IMR-90 (cell line): ENCODE data around the gene CACNA1F. TPM values are rescaled to one million over a fixed set of nuclear protein-coding genes. Genes with fewer than 3 reads are reported as not detected.

Experiments used
- ATAC-seq: fragments of 200-7000 bp; cut with Tn5 transposase; 2 replicates; pipeline ENCODE4 v1.9.1; 2020; ENCODE audit warnings: low read depth, mild to moderate bottlenecking, moderate library complexity
- BruUV-seq: library from RNA; stranded (reverse); fragments of 400-500 nt; replicated peaks from 2 replicates; lab custom pipeline; 2021; lab: Mats Ljungman, UMichigan
- CTCF ChIA-PET: fragments of 300-600 bp; formaldehyde crosslinking; extraction: SDS; loops from one replicate; lab custom pipeline; 2021; ENCODE audit warnings: antibody characterized with exemption; lab: Yijun Ruan, JAX
- POLR2A ChIA-PET: fragments of 300-600 bp; sonication (Branson Sonifier 250); formaldehyde crosslinking; loops from one replicate; lab custom pipeline; 2022; ENCODE audit warnings: antibody characterized with exemption; ENCODE audit not compliant: unreplicated experiment; lab: Charles Lee
- DNase-seq: peaks from one replicate; pipeline ENCODE4 v3.0.0; 2013
- H2AFZ ChIP-seq: replicated peaks from 2 replicates; pipeline ENCODE3; 2013; ENCODE audit warnings: low read length, mild to moderate bottlenecking; ENCODE audit not compliant: poor library complexity
- H2AK5ac ChIP-seq: 2 replicates; pipeline ENCODE4 v1.6.1; 2013; ENCODE audit warnings: low read depth, low read length, inconsistent platforms
- H2AK9ac ChIP-seq: replicated peaks from 2 replicates; pipeline ENCODE3; 2013; ENCODE audit warnings: mild to moderate bottlenecking, low read depth, low read length, moderate library complexity; ENCODE audit not compliant: poor library complexity
- H2BK120ac ChIP-seq: 2 replicates; pipeline ENCODE4 v1.6.1; 2013; ENCODE audit warnings: low read depth, low read length, inconsistent platforms
- H2BK15ac ChIP-seq: 3 replicates; pipeline ENCODE4 v1.6.1; 2013; ENCODE audit warnings: low read depth, low read length, inconsistent platforms
- H2BK20ac ChIP-seq: 2 replicates; pipeline ENCODE4 v1.6.1; 2013; ENCODE audit warnings: low read depth, mild to moderate bottlenecking, inconsistent platforms, low read length, moderate library complexity
- H2BK5ac ChIP-seq: 2 replicates; pipeline ENCODE4 v1.6.1; 2013; ENCODE audit warnings: mild to moderate bottlenecking, low read depth, low read length, inconsistent platforms; ENCODE audit not compliant: poor library complexity, severe bottlenecking
- H3K14ac ChIP-seq: replicated peaks from 2 replicates; pipeline ENCODE4 v1.6.1; 2013; ENCODE audit warnings: low read depth, low read length, inconsistent platforms
- H3K18ac ChIP-seq: 2 replicates; pipeline ENCODE4 v1.6.1; 2013; ENCODE audit warnings: low read depth, low read length, control low read depth
- H3K23ac ChIP-seq: 2 replicates; pipeline ENCODE4 v1.6.1; 2013; ENCODE audit warnings: low read depth, low read length, inconsistent platforms
- H3K27ac ChIP-seq: 2 replicates; pipeline ENCODE4 v1.5.1; 2013; ENCODE audit warnings: mild to moderate bottlenecking, control low read depth, low read length; ENCODE audit not compliant: insufficient read depth
- H3K27me3 ChIP-seq: 2 replicates; pipeline ENCODE4 v1.6.1; 2013; ENCODE audit warnings: low read length; ENCODE audit not compliant: control insufficient read depth, insufficient read depth
- H3K36me3 ChIP-seq: 2 replicates; pipeline ENCODE4 v1.6.1; 2013; ENCODE audit warnings: low read length, mixed read lengths; ENCODE audit not compliant: control insufficient read depth, insufficient read depth
- H3K4ac ChIP-seq: 2 replicates; pipeline ENCODE4 v1.6.1; 2013; ENCODE audit warnings: low read depth, low read length, inconsistent platforms
- H3K4me1 ChIP-seq: 2 replicates; pipeline ENCODE4 v1.6.1; 2013; ENCODE audit warnings: low read length, mixed read lengths; ENCODE audit not compliant: control insufficient read depth, insufficient read depth
- H3K4me2 ChIP-seq: 2 replicates; pipeline ENCODE4 v1.6.1; 2013; ENCODE audit warnings: low read depth, mild to moderate bottlenecking, control low read depth, low read length, moderate library complexity
- H3K4me3 ChIP-seq: 2 replicates; pipeline ENCODE4 v1.5.1; 2013; ENCODE audit warnings: low read depth, mild to moderate bottlenecking, control low read depth, low read length, moderate library complexity; ENCODE audit not compliant: insufficient read depth
- H3K56ac ChIP-seq: 2 replicates; pipeline ENCODE4 v1.6.1; 2013; ENCODE audit warnings: low read length, inconsistent platforms; ENCODE audit not compliant: insufficient read depth; ENCODE audit errors: extremely low read depth
- H3K79me1 ChIP-seq, 2 experiments: 2 replicates each; pipeline ENCODE4 v1.6.1; 2013; ENCODE audit warnings: low read length in 2 of 2, inconsistent platforms in 1 of 2, low read depth in 1 of 2
- H3K9ac ChIP-seq: 2 replicates; pipeline ENCODE4 v1.6.1; 2013; ENCODE audit warnings: low read depth, low read length, control low read depth
- H3K9me1 ChIP-seq: 2 replicates; pipeline ENCODE4 v1.6.1; 2013; ENCODE audit warnings: low read length, inconsistent platforms; ENCODE audit not compliant: insufficient read depth
- H3K9me3 ChIP-seq: 2 replicates; pipeline ENCODE4 v1.6.1; 2013; ENCODE audit warnings: low read length; ENCODE audit not compliant: control insufficient read depth, insufficient read depth
- H4K20me1 ChIP-seq: 2 replicates; pipeline ENCODE4 v1.6.1; 2013; ENCODE audit warnings: low read length, inconsistent platforms; ENCODE audit not compliant: insufficient read depth
- H4K5ac ChIP-seq: 2 replicates; pipeline ENCODE4 v1.6.1; 2013; ENCODE audit warnings: mild to moderate bottlenecking, low read depth, low read length, control low read depth
- H4K8ac ChIP-seq, 2 experiments: 2 replicates each; pipeline ENCODE4 v1.6.1; 2013; ENCODE audit warnings: low read depth in 2 of 2, low read length in 2 of 2, control low read depth in 1 of 2, inconsistent platforms in 1 of 2
- H4K91ac ChIP-seq: 2 replicates; pipeline ENCODE4 v1.6.1; 2013; ENCODE audit warnings: low read depth, low read length, inconsistent platforms; ENCODE audit not compliant: insufficient read depth
- BHLHE40 ChIP-seq: fragments of 150-350 bp; IDR thresholded peaks from 2 replicates; pipeline ENCODE4 v1.6.1; 2016; ENCODE audit warnings: mild to moderate bottlenecking, low read depth, low read length
- CHD1 ChIP-seq: IDR thresholded peaks from 2 replicates; pipeline ENCODE4 v1.6.1; 2012; ENCODE audit warnings: low read depth, low read length, improper control_type of control experiment
- CTCF ChIP-seq: conservative IDR thresholded peaks from 2 replicates; pipeline ENCODE4 v1.5.1; 2012; ENCODE audit warnings: mild to moderate bottlenecking, low read depth, low read length, improper control_type of control experiment
- FOS ChIP-seq: fragments of 150-350 bp; IDR thresholded peaks from 2 replicates; pipeline ENCODE4 v1.6.1; 2016; ENCODE audit warnings: low read depth, low read length
- MAFK ChIP-seq: IDR thresholded peaks from 2 replicates; pipeline ENCODE4 v1.6.1; 2012; ENCODE audit warnings: low read depth, low read length, improper control_type of control experiment
- MAZ ChIP-seq: IDR thresholded peaks from 2 replicates; pipeline ENCODE4 v1.6.1; 2012; ENCODE audit warnings: low read depth, mild to moderate bottlenecking, low read length, improper control_type of control experiment, moderate library complexity, borderline replicate concordance
- MXI1 ChIP-seq: IDR thresholded peaks from 2 replicates; pipeline ENCODE4 v1.6.1; 2012; ENCODE audit warnings: low read depth, mild to moderate bottlenecking, low read length, moderate library complexity, borderline replicate concordance
- NFE2L2 ChIP-seq: fragments of 150-350 bp; IDR thresholded peaks from 2 replicates; pipeline ENCODE4 v1.6.1; 2016; ENCODE audit warnings: low read depth, mild to moderate bottlenecking, low read length
- RAD21 ChIP-seq: IDR thresholded peaks from 2 replicates; pipeline ENCODE4 v1.6.1; 2012; ENCODE audit warnings: low read length, improper control_type of control experiment
- RFX5 ChIP-seq: IDR thresholded peaks from 2 replicates; pipeline ENCODE4 v1.8.0; 2012; ENCODE audit warnings: low read depth, mild to moderate bottlenecking, low read length, moderate library complexity
- SMC3 ChIP-seq: fragments of 150-350 bp; IDR thresholded peaks from 2 replicates; pipeline ENCODE4 v1.6.1; 2016; ENCODE audit warnings: low read depth, mild to moderate bottlenecking, antibody characterized with exemption, low read length, moderate library complexity
- USF2 ChIP-seq: fragments of 150-350 bp; IDR thresholded peaks from 2 replicates; pipeline ENCODE4 v1.6.1; 2017; ENCODE audit warnings: mild to moderate bottlenecking, antibody characterized with exemption, low read length, low read depth
- WGBS, 2 experiments: methylation state at CpG; one replicate each; pipeline versions ENCODE4 v1.1.5 to v1.1.7; 2013; ENCODE audit warnings: missing lambda C conversion rate in 2 of 2; ENCODE audit not compliant: insufficient read length in 1 of 2; ENCODE audit errors: extremely low coverage in 2 of 2; 5-methylcytosine and 5-hydroxymethylcytosine counted together
- dilution Hi-C: fragments of 300-500 bp; cut with HindIII; formaldehyde crosslinking; loops from one replicate; pipeline ENCODE4 v1.14.3; 2018; ENCODE audit warnings: low sequenced_read_pairs; ENCODE audit not compliant: unreplicated experiment
- in situ Hi-C: fragments of 300-500 bp; cut with MboI; formaldehyde crosslinking; loops from 3 replicates; pipeline ENCODE4 v1.14.3; 2019; ENCODE audit warnings: low sequenced_read_pairs, inconsistent platforms, mixed read lengths
- intact Hi-C: fragments of 100-400 bp; cut with micrococcal nuclease; formaldehyde crosslinking; loops from 2 replicates; pipeline ENCODE4 v1.10.0; 2022
- polyA plus RNA-seq, 3 experiments: library from polyadenylated mRNA; depleted of rRNA; stranded (reverse); fragments of >200 nt; gene quantifications; 2 replicates each; pipeline ENCODE4 v1.2.3, GENCODE V29; 2012; ENCODE audit warnings: low replicate concordance in 1 of 3
- total RNA-seq: library from RNA; depleted of rRNA; stranded (reverse); fragments of >200 nt; gene quantifications from 2 replicates; pipeline ENCODE4 v1.2.3, GENCODE V29; 2012
- TF ChIP-seq, protein P1 (sequence below): fragments of 150-350 bp; IDR thresholded peaks from 2 replicates; pipeline ENCODE4 v1.6.1; 2016; ENCODE audit warnings: low read depth, mild to moderate bottlenecking, low read length, moderate library complexity, borderline replicate concordance

The CACNA1F gene
- total and polyA plus RNA-seq, 2 of the 4 experiments (the other 2 are of a cell fraction) = not detected

- Histone ChIP-seq H4K8ac (no peak overlapping the region), H3K4me1 (no peaks in the 10 kb centered on the region), H2BK20ac (no peak overlapping the region), H2AK5ac (no peak overlapping the region), H3K14ac (no peak overlapping the region), H3K18ac (no peak overlapping the region), H4K91ac (no peak overlapping the region), H2AK9ac (no peak overlapping the region), H3K4me3 (no peak overlapping the region), H3K23ac (no peak overlapping the region), H3K9me1 (no peaks in the 10 kb centered on the region), H4K5ac (no peak overlapping the region), H3K27ac (no peak overlapping the region), H3K36me3 (no peaks in the 10 kb centered on the region), H3K4ac (no peak overlapping the region), H3K4me2 (no peak overlapping the region), H2BK120ac (no peak overlapping the region), H2BK15ac (no peak overlapping the region), H2AFZ (no peak overlapping the region), H3K56ac (no peak overlapping the region), H2BK5ac (no peak overlapping the region), H3K79me1 (no peaks in the 10 kb centered on the region), H4K20me1 (no peaks in the 10 kb centered on the region), H3K9me3 (no peaks in the 10 kb centered on the region), H3K27me3 (peaks cover 8% of the 10 kb centered on the region; the same call in 1 of the 2 replicates), H3K9ac (no peak overlapping the region)
- intact Hi-C loops (no loop called here), dilution Hi-C loops (no loop called here), in situ Hi-C loops (no loop called here)
- no TSS peak for BruUV-seq
- DNase-seq (no peak), ATAC-seq (no peak)
- ChIA-PET POLR2A (no interaction called here), CTCF (no interaction called here)
- TF ChIP-seq RFX5 (no peak), USF2 (no peak), NFE2L2 (no peak), MAFK (no peak), MAZ (no peak), BHLHE40 (no peak), FOS (no peak), MXI1 (no peak), CHD1 (no peak), CTCF (no peak), RAD21 (no peak), SMC3 (no peak)
- TF ChIP-seq, protein P1, sequence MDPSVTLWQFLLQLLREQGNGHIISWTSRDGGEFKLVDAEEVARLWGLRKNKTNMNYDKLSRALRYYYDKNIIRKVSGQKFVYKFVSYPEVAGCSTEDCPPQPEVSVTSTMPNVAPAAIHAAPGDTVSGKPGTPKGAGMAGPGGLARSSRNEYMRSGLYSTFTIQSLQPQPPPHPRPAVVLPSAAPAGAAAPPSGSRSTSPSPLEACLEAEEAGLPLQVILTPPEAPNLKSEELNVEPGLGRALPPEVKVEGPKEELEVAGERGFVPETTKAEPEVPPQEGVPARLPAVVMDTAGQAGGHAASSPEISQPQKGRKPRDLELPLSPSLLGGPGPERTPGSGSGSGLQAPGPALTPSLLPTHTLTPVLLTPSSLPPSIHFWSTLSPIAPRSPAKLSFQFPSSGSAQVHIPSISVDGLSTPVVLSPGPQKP = no peak
- 49% methylated on average over 8 of the region's 11 CpGs; no CpG with 5 or more reads in 1 of the 2 experiments for WGBS, 2 experiments
Observed at GRCh38 chrX:49199315-49199595, 33.9 kb downstream of the CACNA1F start.
